Activated naive CD8-positive, alpha-beta T cell (primary cell): ENCODE data around the gene ELOVL6.

Experiments used
- H3K27ac Mint-ChIP-seq: one replicate; pipeline ENCODE4 v1.8.0; 2021; ENCODE audit warnings: mixed read lengths
- H3K27me3 Mint-ChIP-seq: one replicate; pipeline ENCODE4 v1.8.0; 2021; ENCODE audit warnings: mixed read lengths
- H3K36me3 Mint-ChIP-seq: one replicate; pipeline ENCODE4 v1.8.0; 2021; ENCODE audit warnings: mixed read lengths
- H3K4me1 Mint-ChIP-seq: one replicate; pipeline ENCODE4 v1.8.0; 2021; ENCODE audit warnings: low read depth, mixed read lengths
- H3K4me3 Mint-ChIP-seq: one replicate; pipeline ENCODE4 v1.8.0; 2021; ENCODE audit warnings: mild to moderate bottlenecking, mixed read lengths
- H3K9me3 Mint-ChIP-seq: one replicate; pipeline ENCODE4 v1.8.0; 2021; ENCODE audit warnings: low read depth, mixed read lengths

ELOVL6 gene

DNA sequence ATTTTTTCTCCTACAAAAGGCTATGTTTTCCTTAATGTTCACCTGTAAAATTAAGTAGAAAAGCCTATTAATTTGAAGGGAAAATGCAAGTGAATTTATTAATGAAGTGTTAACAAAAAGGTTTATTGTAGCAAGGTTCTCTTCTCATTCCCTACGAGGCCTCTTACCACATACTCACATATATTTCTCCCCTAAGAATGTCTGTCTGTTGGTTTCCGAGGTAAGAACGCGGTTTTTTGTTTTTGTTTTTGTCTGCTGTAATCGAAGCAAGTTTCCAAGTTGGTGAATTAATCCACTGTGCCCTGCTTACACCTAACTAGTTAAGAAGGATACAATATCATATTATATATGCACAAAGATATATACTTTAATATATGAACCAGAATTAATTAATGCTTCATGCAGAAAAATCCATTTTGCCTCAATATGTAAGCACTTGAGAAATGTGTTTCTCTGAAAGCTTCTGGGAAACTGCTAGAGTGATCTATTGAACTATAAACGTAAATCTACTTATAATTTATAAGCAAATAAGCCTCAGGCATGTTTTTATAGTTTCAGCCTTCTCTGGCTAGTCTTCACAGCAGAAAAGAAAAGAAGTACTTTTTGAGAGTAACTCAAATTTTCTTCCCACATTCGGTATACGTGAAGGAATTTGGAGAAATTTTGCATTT lies 164.9 kb downstream of the ELOVL6 start:
- Mint-ChIP-seq H3K4me1 (peaks cover 3% of the 10 kb centered on the region), H3K36me3 (no peaks in the 10 kb centered on the region), H3K27me3 (peaks cover 21% of the 10 kb centered on the region), H3K4me3 (no peak overlapping the region), H3K9me3 (no peaks in the 10 kb centered on the region), H3K27ac (no peak overlapping the region)

DNA sequence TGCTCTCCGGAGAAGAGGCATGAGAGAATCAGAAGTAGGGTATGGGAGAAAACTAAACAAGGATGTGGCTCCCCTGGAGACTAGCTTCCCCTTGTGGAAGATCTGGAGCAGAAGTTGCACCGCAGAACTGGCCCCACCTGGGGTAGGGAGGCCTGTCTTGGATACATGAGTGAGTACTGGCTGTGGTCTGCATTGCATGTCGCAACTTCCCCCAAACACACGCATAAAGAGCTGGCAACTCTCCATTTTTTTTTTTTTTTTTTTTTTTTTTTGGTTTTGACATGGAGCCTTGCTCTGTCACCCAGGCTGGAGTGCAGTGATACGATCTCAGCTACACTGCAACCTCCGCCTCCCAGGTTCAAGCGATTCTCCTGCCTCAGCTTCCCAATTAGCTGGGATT lies 165.8 kb downstream of the ELOVL6 start:
- H3K36me3 Mint-ChIP-seq = no peaks in the 10 kb centered on the region
- no peak overlapping the region for H3K27ac Mint-ChIP-seq
- no peaks in the 10 kb centered on the region for H3K9me3 Mint-ChIP-seq
- H3K4me1 Mint-ChIP-seq = peaks cover 3% of the 10 kb centered on the region
- peaks cover 21% of the 10 kb centered on the region for H3K27me3 Mint-ChIP-seq
- no peak overlapping the region for H3K4me3 Mint-ChIP-seq

GRCh38 chr4:110025718-110026117 lies 172.7 kb downstream of the ELOVL6 start:
- H3K27me3 Mint-ChIP-seq = peaks cover 2% of the 10 kb centered on the region

DNA sequence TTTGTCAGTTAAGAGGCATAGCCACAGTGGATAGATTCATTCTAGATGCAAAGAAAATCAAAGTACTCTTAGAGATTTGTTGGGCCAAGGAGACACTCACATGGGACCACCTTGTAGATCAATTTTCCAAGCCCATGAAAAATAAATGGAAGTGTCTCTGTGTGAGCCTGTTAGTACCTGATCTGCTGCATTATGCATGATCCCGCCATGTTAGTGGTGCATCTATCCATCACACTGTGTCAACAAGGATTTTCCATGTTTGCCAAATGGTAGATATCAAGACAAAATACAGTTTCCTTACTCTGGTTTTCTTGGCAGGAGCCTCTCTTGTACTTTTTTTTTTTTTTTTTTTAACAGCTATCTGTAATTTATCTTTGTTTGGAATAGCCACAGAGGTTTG lies 173.4 kb downstream of the ELOVL6 start:
- Mint-ChIP-seq H3K9me3 (no peaks in the 10 kb centered on the region), H3K4me3 (no peak overlapping the region), H3K27me3 (peaks cover 2% of the 10 kb centered on the region), H3K4me1 (peaks cover 8% of the 10 kb centered on the region), H3K36me3 (no peaks in the 10 kb centered on the region), H3K27ac (no peak overlapping the region)

More at GRCh38 chr4:110025718-110026117, 172.7 kb downstream of the ELOVL6 start:
- Mint-ChIP-seq H3K4me3 (no peak overlapping the region), H3K4me1 (peaks cover 3% of the 10 kb centered on the region), H3K9me3 (no peaks in the 10 kb centered on the region), H3K27ac (no peak overlapping the region), H3K36me3 (no peaks in the 10 kb centered on the region)

DNA sequence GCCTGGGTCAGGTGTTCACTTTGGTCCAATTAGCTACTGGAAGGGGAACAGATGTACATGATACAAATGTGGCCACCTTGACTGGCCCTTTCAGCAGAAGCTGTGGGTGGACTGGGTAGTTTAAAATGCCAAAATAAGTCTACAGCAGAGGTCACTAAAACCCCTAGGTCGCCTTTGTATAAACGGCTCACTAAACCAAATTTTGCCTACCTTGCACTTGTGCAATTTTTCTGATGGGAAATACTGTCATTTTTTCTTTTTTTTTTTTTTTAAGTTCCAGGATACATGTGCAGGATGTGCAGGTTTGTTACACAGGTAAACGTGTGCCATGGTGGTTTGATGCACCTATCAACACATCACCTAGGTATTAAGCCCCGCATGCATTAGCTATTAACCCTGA lies 176.0 kb downstream of the ELOVL6 start:
- Mint-ChIP-seq H3K4me3 (no peak overlapping the region), H3K36me3 (no peaks in the 10 kb centered on the region), H3K4me1 (peaks cover 11% of the 10 kb centered on the region), H3K27ac (no peak overlapping the region), H3K9me3 (no peaks in the 10 kb centered on the region), H3K27me3 (no peaks in the 10 kb centered on the region)

- Mint-ChIP-seq H3K36me3 (peaks cover 5% of the 10 kb centered on the region), H3K27ac (no peak overlapping the region), H3K27me3 (no peaks in the 10 kb centered on the region), H3K4me3 (no peak overlapping the region), H3K9me3 (peaks cover 6% of the 10 kb centered on the region), H3K4me1 (peaks cover 11% of the 10 kb centered on the region)
Measured at GRCh38 chr4:110020646-110021443, 177.6 kb downstream of the ELOVL6 start.

GRCh38 chr4:110020139-110020538 lies 178.3 kb downstream of the ELOVL6 start:
- no peak overlapping the region for H3K27ac Mint-ChIP-seq
- H3K4me3 Mint-ChIP-seq = no peak overlapping the region
- peaks cover 6% of the 10 kb centered on the region for H3K9me3 Mint-ChIP-seq
- H3K27me3 Mint-ChIP-seq = no peaks in the 10 kb centered on the region
- peaks cover 11% of the 10 kb centered on the region for H3K4me1 Mint-ChIP-seq
- H3K36me3 Mint-ChIP-seq = peaks cover 5% of the 10 kb centered on the region

- Mint-ChIP-seq H3K36me3 (peaks cover 5% of the 10 kb centered on the region), H3K9me3 (peaks cover 6% of the 10 kb centered on the region), H3K27me3 (peaks cover 3% of the 10 kb centered on the region), H3K4me1 (peaks cover 11% of the 10 kb centered on the region), H3K27ac (no peak overlapping the region), H3K4me3 (no peak overlapping the region)
Measured at GRCh38 chr4:110019153-110019552, 179.3 kb downstream of the ELOVL6 start.

- no peak overlapping the region for H3K27ac Mint-ChIP-seq
- H3K9me3 Mint-ChIP-seq = peaks cover 6% of the 10 kb centered on the region
- H3K27me3 Mint-ChIP-seq = peaks cover 3% of the 10 kb centered on the region
- H3K4me3 Mint-ChIP-seq = no peak overlapping the region
- H3K4me1 Mint-ChIP-seq = peaks cover under 1% of the 10 kb centered on the region
- peaks cover 5% of the 10 kb centered on the region for H3K36me3 Mint-ChIP-seq
Measured at GRCh38 chr4:110014233-110014632, 184.2 kb downstream of the ELOVL6 start.

DNA sequence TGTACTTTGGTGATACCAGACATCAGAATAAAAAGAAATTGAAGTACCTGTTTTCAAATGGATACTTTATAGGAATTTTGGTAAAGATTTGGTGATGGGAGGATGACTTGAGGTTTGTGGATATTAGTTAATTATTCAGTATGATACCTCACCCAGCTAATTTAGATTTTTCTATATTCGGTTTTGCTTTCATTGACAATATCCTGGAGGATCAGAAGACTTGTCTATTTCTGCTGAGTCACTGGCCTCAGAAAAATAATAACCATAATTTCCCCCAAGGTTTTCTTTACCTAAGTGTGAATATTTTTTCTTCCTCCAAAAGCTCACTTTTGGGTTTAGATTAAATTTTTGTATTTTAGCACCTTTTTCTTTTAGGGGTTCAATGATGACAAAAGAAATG lies 185.5 kb downstream of the ELOVL6 start:
- H3K27me3 Mint-ChIP-seq = peaks cover 3% of the 10 kb centered on the region
- H3K9me3 Mint-ChIP-seq = peaks cover 6% of the 10 kb centered on the region
- H3K27ac Mint-ChIP-seq = no peak overlapping the region
- H3K36me3 Mint-ChIP-seq = peaks cover 5% of the 10 kb centered on the region
- no peaks in the 10 kb centered on the region for H3K4me1 Mint-ChIP-seq
- H3K4me3 Mint-ChIP-seq = no peak overlapping the region

- Mint-ChIP-seq H3K27me3 (peaks cover 3% of the 10 kb centered on the region), H3K4me3 (no peak overlapping the region), H3K9me3 (no peaks in the 10 kb centered on the region), H3K27ac (no peak overlapping the region), H3K36me3 (no peaks in the 10 kb centered on the region), H3K4me1 (no peaks in the 10 kb centered on the region)
Measured at GRCh38 chr4:110010797-110011196, 187.6 kb downstream of the ELOVL6 start.

GRCh38 chr4:110009550-110009949 lies 188.9 kb downstream of the ELOVL6 start:
- H3K27ac Mint-ChIP-seq = no peak overlapping the region
- H3K4me1 Mint-ChIP-seq = no peaks in the 10 kb centered on the region
- no peaks in the 10 kb centered on the region for H3K9me3 Mint-ChIP-seq
- no peak overlapping the region for H3K4me3 Mint-ChIP-seq
- H3K27me3 Mint-ChIP-seq = peaks cover 3% of the 10 kb centered on the region
- H3K36me3 Mint-ChIP-seq = no peaks in the 10 kb centered on the region

GRCh38 chr4:110008540-110008939 lies 189.9 kb downstream of the ELOVL6 start:
- no peak overlapping the region for H3K27ac Mint-ChIP-seq
- H3K4me3 Mint-ChIP-seq = no peak overlapping the region
- no peaks in the 10 kb centered on the region for H3K36me3 Mint-ChIP-seq
- no peaks in the 10 kb centered on the region for H3K27me3 Mint-ChIP-seq
- no peaks in the 10 kb centered on the region for H3K4me1 Mint-ChIP-seq
- H3K9me3 Mint-ChIP-seq = no peaks in the 10 kb centered on the region

DNA sequence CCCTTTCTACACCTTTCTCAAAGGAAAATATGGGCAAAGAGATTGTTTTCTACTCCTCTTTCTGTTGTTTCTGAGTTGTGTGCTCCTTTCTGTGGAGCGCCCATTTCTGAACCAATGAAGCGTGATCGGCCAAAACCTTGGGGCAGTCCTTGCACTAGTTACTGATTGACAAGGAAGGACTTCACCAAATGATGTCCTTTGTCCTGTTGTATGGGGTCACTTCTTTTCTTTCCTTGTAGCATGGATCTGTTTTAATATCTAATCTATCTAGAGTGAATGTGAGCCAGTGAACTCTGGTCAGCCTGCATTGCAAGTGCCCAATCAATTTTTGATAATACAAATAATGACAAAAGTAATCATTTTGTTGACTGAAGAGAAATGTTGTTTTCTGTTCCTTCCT lies 191.2 kb downstream of the ELOVL6 start:
- no peaks in the 10 kb centered on the region for H3K36me3 Mint-ChIP-seq
- no peaks in the 10 kb centered on the region for H3K27me3 Mint-ChIP-seq
- no peak overlapping the region for H3K4me3 Mint-ChIP-seq
- H3K4me1 Mint-ChIP-seq = no peaks in the 10 kb centered on the region
- H3K9me3 Mint-ChIP-seq = no peaks in the 10 kb centered on the region
- H3K27ac Mint-ChIP-seq = no peak overlapping the region

DNA sequence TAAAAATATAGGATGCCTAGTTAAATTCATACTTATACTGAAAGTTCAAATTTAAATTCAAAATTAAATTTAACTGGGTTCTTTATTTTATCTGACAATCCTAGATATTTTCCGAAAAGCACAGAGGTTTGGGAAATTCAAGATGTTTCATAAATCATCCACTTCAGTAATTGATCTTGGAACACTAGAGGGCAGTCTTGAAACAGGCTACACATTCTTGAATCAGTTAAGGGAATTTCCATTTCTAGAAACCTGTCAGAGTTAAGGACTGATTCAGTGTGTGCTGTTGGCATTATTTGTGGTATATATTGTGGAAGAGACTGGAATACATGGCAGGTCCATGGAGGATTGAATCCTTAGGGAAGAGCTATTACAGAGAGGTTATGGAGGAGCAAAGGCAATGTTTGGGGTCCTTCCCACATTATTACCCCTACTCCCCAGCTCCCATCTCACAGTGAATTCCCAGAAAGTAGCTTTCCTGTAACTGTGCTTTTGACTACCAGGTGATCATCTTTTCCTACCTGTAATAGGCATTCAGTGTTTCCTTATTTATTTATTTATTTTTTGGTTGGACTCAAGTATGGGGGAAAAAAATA lies 192.9 kb downstream of the ELOVL6 start:
- H3K27ac Mint-ChIP-seq = no peak overlapping the region
- H3K4me3 Mint-ChIP-seq = no peak overlapping the region
- no peaks in the 10 kb centered on the region for H3K4me1 Mint-ChIP-seq
- H3K36me3 Mint-ChIP-seq = no peaks in the 10 kb centered on the region
- H3K27me3 Mint-ChIP-seq = no peaks in the 10 kb centered on the region
- H3K9me3 Mint-ChIP-seq = no peaks in the 10 kb centered on the region
